Measurements from ENCODE around the gene THUMPD3.

Gene THUMPD3

DNA sequence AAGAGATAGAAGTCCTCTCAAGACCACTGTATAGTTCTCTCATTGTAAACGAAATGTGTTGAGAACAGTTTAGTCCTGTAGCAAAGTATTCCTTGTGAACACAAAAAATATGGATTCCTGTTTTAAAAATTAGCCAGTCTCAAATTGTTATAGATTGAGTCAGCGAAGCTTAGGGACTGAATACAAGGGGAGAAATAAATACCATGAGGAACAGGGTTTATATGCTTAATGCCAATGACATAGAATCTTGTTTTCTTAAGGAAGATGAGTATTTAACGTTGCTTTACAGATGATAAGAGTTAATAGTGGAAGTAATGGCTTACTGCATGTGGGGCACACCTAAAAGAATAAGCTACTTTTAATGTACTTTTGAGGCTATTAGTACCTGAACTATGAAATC is 72.5 kb downstream of the THUMPD3 start:
- no peak for DNase-seq (ENCODE audit: low read depth)
- TF ChIP-seq POLR2A (IDR thresholded peaks at IDR 0.05; ENCODE audit: extremely low read depth, insufficient read length): no peak
- TF ChIP-seq, protein P1, sequence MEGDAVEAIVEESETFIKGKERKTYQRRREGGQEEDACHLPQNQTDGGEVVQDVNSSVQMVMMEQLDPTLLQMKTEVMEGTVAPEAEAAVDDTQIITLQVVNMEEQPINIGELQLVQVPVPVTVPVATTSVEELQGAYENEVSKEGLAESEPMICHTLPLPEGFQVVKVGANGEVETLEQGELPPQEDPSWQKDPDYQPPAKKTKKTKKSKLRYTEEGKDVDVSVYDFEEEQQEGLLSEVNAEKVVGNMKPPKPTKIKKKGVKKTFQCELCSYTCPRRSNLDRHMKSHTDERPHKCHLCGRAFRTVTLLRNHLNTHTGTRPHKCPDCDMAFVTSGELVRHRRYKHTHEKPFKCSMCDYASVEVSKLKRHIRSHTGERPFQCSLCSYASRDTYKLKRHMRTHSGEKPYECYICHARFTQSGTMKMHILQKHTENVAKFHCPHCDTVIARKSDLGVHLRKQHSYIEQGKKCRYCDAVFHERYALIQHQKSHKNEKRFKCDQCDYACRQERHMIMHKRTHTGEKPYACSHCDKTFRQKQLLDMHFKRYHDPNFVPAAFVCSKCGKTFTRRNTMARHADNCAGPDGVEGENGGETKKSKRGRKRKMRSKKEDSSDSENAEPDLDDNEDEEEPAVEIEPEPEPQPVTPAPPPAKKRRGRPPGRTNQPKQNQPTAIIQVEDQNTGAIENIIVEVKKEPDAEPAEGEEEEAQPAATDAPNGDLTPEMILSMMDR (IDR thresholded peaks at IDR 0.05; ENCODE audit: low read depth, low read length): no peak
- TF ChIP-seq, protein P2, sequence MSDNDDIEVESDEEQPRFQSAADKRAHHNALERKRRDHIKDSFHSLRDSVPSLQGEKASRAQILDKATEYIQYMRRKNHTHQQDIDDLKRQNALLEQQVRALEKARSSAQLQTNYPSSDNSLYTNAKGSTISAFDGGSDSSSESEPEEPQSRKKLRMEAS (IDR thresholded peaks at IDR 0.05; ENCODE audit: low read depth, low read length): no peak
- H3K4me3 ChIP-seq (ENCODE audit: low read depth, low read length): no peak overlapping the region
